Measurements from ENCODE around the gene TNNC2.

- TF ChIP-seq, protein P1, sequence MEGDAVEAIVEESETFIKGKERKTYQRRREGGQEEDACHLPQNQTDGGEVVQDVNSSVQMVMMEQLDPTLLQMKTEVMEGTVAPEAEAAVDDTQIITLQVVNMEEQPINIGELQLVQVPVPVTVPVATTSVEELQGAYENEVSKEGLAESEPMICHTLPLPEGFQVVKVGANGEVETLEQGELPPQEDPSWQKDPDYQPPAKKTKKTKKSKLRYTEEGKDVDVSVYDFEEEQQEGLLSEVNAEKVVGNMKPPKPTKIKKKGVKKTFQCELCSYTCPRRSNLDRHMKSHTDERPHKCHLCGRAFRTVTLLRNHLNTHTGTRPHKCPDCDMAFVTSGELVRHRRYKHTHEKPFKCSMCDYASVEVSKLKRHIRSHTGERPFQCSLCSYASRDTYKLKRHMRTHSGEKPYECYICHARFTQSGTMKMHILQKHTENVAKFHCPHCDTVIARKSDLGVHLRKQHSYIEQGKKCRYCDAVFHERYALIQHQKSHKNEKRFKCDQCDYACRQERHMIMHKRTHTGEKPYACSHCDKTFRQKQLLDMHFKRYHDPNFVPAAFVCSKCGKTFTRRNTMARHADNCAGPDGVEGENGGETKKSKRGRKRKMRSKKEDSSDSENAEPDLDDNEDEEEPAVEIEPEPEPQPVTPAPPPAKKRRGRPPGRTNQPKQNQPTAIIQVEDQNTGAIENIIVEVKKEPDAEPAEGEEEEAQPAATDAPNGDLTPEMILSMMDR (IDR thresholded peaks at IDR 0.05), result no peak
- no peak for TF ChIP-seq POLR2A (IDR thresholded peaks at IDR 0.05)
Measured at GRCh38 chr20:45845452-45845851, 18.3 kb upstream of the TNNC2 start.

Measured in lower leg skin (tissue), 3 donors.